GM12892 (cell line): ENCODE results near the gene CTNND2.

Experiments used
- POLR2A ChIP-seq: IDR thresholded peaks from 2 replicates; pipeline ENCODE4 v1.6.1; 2011; ENCODE audit warnings: low read depth, low read length, control low read depth
- POLR2AphosphoS5 ChIP-seq: IDR thresholded peaks from 2 replicates; pipeline ENCODE4 v1.6.1; 2011; ENCODE audit warnings: low read depth, low read length, control low read depth

- TF ChIP-seq POLR2A (no peak), POLR2AphosphoS5 (no peak)
These were observed 827.2 kb downstream of the CTNND2 start for GRCh38 chr5:11076945-11077613.
